Effector memory CD8-positive, alpha-beta T cell (primary cell): ENCODE measurements around the gene ANK2.

Experiments used
- ATAC-seq: fragments of 150-1000 bp; cut with Tn5 transposase; replicated peaks from 2 replicates; pipeline ENCODE4 v1.10.0; 2021; ENCODE audit warnings: mild to moderate bottlenecking, moderate library complexity
- DNase-seq, 3 experiments: peaks; one replicate each; pipeline ENCODE4 v3.0.0; 2021
- H3K27ac Mint-ChIP-seq, 2 donors: one replicate each; pipeline ENCODE4 v1.8.0; 2022; ENCODE audit warnings: mild to moderate bottlenecking in 2 of 2, mixed read lengths in 2 of 2, moderate library complexity in 2 of 2
- H3K27me3 Mint-ChIP-seq, 2 donors: one replicate each; pipeline ENCODE4 v1.8.0; 2022; ENCODE audit warnings: mixed read lengths in 2 of 2
- H3K36me3 Mint-ChIP-seq: one replicate; pipeline ENCODE4 v1.8.0; 2022; ENCODE audit warnings: mild to moderate bottlenecking, moderate library complexity, mixed read lengths; ENCODE audit not compliant: insufficient read depth
- H3K4me1 Mint-ChIP-seq, 2 donors: one replicate each; pipeline ENCODE4 v1.8.0; 2022; ENCODE audit warnings: low read depth in 2 of 2, mixed read lengths in 2 of 2
- H3K4me3 Mint-ChIP-seq, 2 donors: one replicate each; pipeline ENCODE4 v1.8.0; 2022; ENCODE audit warnings: mild to moderate bottlenecking in 2 of 2, mixed read lengths in 2 of 2, moderate library complexity in 2 of 2
- H3K9me3 Mint-ChIP-seq, 2 donors: one replicate each; pipeline ENCODE4 v1.8.0; 2022; ENCODE audit warnings: mixed read lengths in 2 of 2

ANK2 gene

GRCh38 chr4:113409181-113409580, 359.7 kb downstream of the ANK2 start:
- H3K9me3 Mint-ChIP-seq = no peaks in the 10 kb centered on the region
- no peaks in the 10 kb centered on the region for H3K4me1 Mint-ChIP-seq
- ATAC-seq = no peak
- DNase-seq = no peak
- no peaks in the 10 kb centered on the region for H3K36me3 Mint-ChIP-seq
- H3K27ac Mint-ChIP-seq = no peak overlapping the region
- no peak overlapping the region for H3K4me3 Mint-ChIP-seq
- H3K27me3 Mint-ChIP-seq = peaks cover 21 to 29% of the 10 kb centered on the region in 2 donors

GRCh38 chr4:113410686-113411085, 361.2 kb downstream of the ANK2 start:
- H3K36me3 Mint-ChIP-seq = no peaks in the 10 kb centered on the region
- H3K9me3 Mint-ChIP-seq = no peaks in the 10 kb centered on the region

GRCh38 chr4:113411496-113411938, 362.1 kb downstream of the ANK2 start:
- ATAC-seq (no peak), DNase-seq (no peak)
- H3K4me1 Mint-ChIP-seq = no peaks in the 10 kb centered on the region
- H3K27ac Mint-ChIP-seq = no peak overlapping the region
- H3K36me3 Mint-ChIP-seq = no peaks in the 10 kb centered on the region
- H3K4me3 Mint-ChIP-seq = no peak overlapping the region
- H3K27me3 Mint-ChIP-seq = peaks cover 21 to 42% of the 10 kb centered on the region in 2 donors
- no peaks in the 10 kb centered on the region for H3K9me3 Mint-ChIP-seq

More at GRCh38 chr4:113410686-113411085, 361.2 kb downstream of the ANK2 start:
- ATAC-seq (no peak), DNase-seq (no peak)
- Mint-ChIP-seq H3K4me1 (no peaks in the 10 kb centered on the region), H3K27ac (no peak overlapping the region), H3K4me3 (no peak overlapping the region), H3K27me3 (peaks cover 21 to 33% of the 10 kb centered on the region in 2 donors)

- H3K4me1 Mint-ChIP-seq = no peaks in the 10 kb centered on the region
- no peak overlapping the region for H3K4me3 Mint-ChIP-seq
- no peak overlapping the region for H3K27ac Mint-ChIP-seq
- no peaks in the 10 kb centered on the region for H3K36me3 Mint-ChIP-seq
- no peaks in the 10 kb centered on the region for H3K9me3 Mint-ChIP-seq
- no peak for DNase-seq
- no peak for ATAC-seq
- peaks cover 25 to 45% of the 10 kb centered on the region in 2 donors for H3K27me3 Mint-ChIP-seq
These were observed 370.2 kb downstream of the ANK2 start for GRCh38 chr4:113419631-113420030.

GRCh38 chr4:113420938-113421337, 371.5 kb downstream of the ANK2 start:
- no peaks in the 10 kb centered on the region for H3K9me3 Mint-ChIP-seq
- no peak overlapping the region for H3K4me3 Mint-ChIP-seq
- peaks cover 25 to 38% of the 10 kb centered on the region in 2 donors for H3K27me3 Mint-ChIP-seq
- no peaks in the 10 kb centered on the region for H3K36me3 Mint-ChIP-seq
- DNase-seq (no peak), ATAC-seq (no peak)
- no peak overlapping the region for H3K27ac Mint-ChIP-seq
- no peaks in the 10 kb centered on the region for H3K4me1 Mint-ChIP-seq

- H3K4me3 Mint-ChIP-seq = no peak overlapping the region
- H3K36me3 Mint-ChIP-seq = no peaks in the 10 kb centered on the region
- peaks cover 8 to 11% of the 10 kb centered on the region in 2 donors for H3K27me3 Mint-ChIP-seq
- DNase-seq = no peak
- H3K27ac Mint-ChIP-seq = no peak overlapping the region
- no peaks in the 10 kb centered on the region for H3K4me1 Mint-ChIP-seq
- no peaks in the 10 kb centered on the region for H3K9me3 Mint-ChIP-seq
- ATAC-seq = no peak
These were observed 374.2 kb downstream of the ANK2 start for GRCh38 chr4:113423631-113424030.

GRCh38 chr4:113433116-113433515, 383.7 kb downstream of the ANK2 start:
- peaks cover 25 to 33% of the 10 kb centered on the region in 2 donors for H3K27me3 Mint-ChIP-seq
- H3K4me1 Mint-ChIP-seq = peaks cover 0 to 5% of the 10 kb centered on the region in 2 donors
- no peak overlapping the region for H3K4me3 Mint-ChIP-seq
- no peaks in the 10 kb centered on the region for H3K9me3 Mint-ChIP-seq
- no peak for ATAC-seq
- no peak overlapping the region for H3K27ac Mint-ChIP-seq
- no peaks in the 10 kb centered on the region for H3K36me3 Mint-ChIP-seq
- no peak for DNase-seq
